Fibroblast of the aortic adventitia (primary cell): Measurements from ENCODE around the gene FRMD6. TPM values are rescaled to one million over a fixed set of nuclear protein-coding genes. Genes with fewer than 3 reads are reported as not detected.

Experiments used
- DNase-seq: peaks from one replicate; pipeline ENCODE4 v3.0.0-alpha.2; 2010; ENCODE audit warnings: low read depth
- H3K4me3 ChIP-seq: 2 replicates; pipeline ENCODE4 v1.5.1; 2011; ENCODE audit warnings: low read depth, mild to moderate bottlenecking, control low read depth, low read length, moderate library complexity
- total RNA-seq: library from RNA; depleted of rRNA; stranded (reverse); fragments of >200 nt; gene quantifications from 2 replicates; pipeline ENCODE4 v1.2.3, GENCODE V29; 2012; ENCODE audit warnings: low replicate concordance
- TF ChIP-seq, protein P1 (sequence below): IDR thresholded peaks from 2 replicates; pipeline ENCODE4 v1.5.1; 2011; ENCODE audit warnings: mild to moderate bottlenecking, low read length, control low read depth, inconsistent platforms; ENCODE audit not compliant: insufficient read depth

Gene FRMD6
- total RNA-seq, 1 donor, result 257 TPM

DNA sequence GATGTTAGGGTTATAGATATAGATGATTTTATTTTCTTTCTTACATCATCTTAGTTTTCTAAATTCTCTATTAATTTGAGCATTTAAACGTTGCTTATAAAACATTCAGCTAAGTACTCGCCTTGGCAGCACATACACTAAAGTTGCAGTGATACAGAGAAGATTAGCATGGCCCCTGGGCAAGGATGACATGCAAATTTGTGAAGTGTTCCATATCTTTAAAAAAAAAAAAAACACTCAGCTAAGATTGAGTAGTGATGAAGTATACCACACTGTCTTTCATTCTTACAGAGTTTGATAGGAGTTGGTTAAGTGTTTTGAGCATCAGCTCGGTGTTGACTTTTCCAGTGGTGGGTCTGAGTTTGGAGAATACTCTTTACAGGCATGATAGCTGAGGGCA is 72.3 kb downstream of the FRMD6 start:
- TF ChIP-seq, protein P1, sequence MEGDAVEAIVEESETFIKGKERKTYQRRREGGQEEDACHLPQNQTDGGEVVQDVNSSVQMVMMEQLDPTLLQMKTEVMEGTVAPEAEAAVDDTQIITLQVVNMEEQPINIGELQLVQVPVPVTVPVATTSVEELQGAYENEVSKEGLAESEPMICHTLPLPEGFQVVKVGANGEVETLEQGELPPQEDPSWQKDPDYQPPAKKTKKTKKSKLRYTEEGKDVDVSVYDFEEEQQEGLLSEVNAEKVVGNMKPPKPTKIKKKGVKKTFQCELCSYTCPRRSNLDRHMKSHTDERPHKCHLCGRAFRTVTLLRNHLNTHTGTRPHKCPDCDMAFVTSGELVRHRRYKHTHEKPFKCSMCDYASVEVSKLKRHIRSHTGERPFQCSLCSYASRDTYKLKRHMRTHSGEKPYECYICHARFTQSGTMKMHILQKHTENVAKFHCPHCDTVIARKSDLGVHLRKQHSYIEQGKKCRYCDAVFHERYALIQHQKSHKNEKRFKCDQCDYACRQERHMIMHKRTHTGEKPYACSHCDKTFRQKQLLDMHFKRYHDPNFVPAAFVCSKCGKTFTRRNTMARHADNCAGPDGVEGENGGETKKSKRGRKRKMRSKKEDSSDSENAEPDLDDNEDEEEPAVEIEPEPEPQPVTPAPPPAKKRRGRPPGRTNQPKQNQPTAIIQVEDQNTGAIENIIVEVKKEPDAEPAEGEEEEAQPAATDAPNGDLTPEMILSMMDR, result no peak
- no peak overlapping the region for H3K4me3 ChIP-seq
- DNase-seq, result no peak

- TF ChIP-seq, protein P1, result no peak
- DNase-seq, result no peak
- H3K4me3 ChIP-seq, result no peak overlapping the region
Measured at GRCh38 chr14:51724650-51725049, 72.9 kb downstream of the FRMD6 start.

- DNase-seq, result no peak
- no peak overlapping the region for H3K4me3 ChIP-seq
- TF ChIP-seq, protein P1, result no peak
Measured at GRCh38 chr14:51725061-51725460, 73.4 kb downstream of the FRMD6 start.

DNA sequence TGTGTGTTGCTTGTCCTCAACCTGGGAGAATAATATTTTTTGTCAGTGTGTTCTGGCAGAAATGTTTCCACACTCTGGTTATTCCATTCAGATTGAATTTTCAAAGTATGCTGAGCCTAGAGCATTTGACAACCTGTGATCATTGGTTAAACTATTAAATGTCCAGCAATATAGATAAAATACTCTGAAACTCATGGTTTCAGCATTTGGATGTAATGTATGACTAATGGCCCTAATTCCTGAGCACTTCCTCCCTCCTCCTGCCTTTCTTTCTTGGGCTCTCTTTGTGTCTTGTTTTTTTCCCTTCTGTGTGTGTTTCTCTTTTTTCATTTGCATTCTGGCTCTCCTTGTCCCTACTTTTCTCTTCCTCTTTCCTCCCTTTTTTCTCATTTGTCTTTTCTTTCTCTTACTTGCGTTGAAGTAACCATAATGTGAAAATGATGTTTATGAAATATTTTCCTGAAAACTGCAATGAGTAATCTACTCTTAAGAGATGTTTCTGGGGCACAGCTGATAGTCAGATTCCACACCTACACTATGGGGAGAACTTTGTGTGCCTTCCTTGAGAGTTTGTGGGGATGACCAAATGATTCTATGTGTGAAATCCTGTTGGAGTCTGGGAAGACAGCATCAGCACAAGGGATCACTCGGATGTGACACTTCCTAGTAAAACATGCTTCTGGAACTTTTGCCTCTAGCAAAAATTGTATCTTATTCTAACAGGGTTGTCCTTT is 74.6 kb downstream of the FRMD6 start:
- TF ChIP-seq, protein P1, result no peak
- no peak overlapping the region for H3K4me3 ChIP-seq
- DNase-seq, result peak; percentile 54

DNA sequence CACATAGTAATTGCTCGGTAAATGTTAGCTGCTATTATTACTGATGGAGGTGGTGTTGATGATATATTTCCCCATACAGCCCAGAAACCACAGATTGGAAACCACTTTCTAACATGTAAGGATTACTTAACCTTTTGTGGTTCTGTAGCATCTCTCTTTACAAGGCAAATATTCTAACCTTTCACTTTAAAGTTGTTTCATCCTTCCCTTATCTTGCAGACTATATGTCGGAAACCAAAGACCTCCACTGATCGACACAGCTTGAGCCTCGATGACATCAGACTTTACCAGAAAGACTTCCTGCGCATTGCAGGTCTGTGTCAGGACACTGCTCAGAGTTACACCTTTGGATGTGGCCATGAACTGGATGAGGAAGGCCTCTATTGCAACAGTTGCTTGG is 75.8 kb downstream of the FRMD6 start:
- H3K4me3 ChIP-seq, result no peak overlapping the region
- DNase-seq, result peak; percentile 1
- TF ChIP-seq, protein P1, result no peak

- DNase-seq, result peak; percentile 0
- TF ChIP-seq, protein P1, result no peak
Measured at GRCh38 chr14:51730098-51730497, 78.4 kb downstream of the FRMD6 start.

DNA sequence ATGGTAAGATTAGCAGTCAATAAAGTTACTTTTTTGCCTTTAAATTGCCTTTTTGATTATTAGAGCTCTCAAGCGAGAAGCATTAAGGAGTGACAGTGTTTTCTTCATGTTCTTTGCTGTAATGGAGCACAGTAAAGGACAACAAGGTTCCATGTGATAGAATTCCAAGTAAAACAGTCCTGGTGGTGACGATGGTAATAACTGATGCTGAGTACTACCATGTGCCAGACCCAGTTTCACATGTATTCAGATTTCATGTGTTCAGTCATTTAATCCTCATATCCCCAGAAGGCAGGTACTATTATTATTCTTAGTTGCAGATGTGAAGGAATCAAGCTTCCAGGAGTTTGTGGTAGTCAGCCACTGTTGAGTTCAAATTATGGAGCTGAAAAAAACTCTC is 79.0 kb downstream of the FRMD6 start:
- H3K4me3 ChIP-seq, result no peak overlapping the region
- TF ChIP-seq, protein P1, result no peak
- peak; percentile 2 for DNase-seq

More at GRCh38 chr14:51730098-51730497, 78.4 kb downstream of the FRMD6 start:
- H3K4me3 ChIP-seq, result no peak overlapping the region
